GM12878 (cell line): ENCODE measurements around the gene MYD88. TPM values are rescaled to one million over a fixed set of nuclear protein-coding genes. Genes with fewer than 3 reads are reported as not detected.

Source experiments
- CREM ChIP-seq: IDR thresholded peaks from 2 replicates; pipeline ENCODE4 v1.6.1; 2014; ENCODE audit warnings: antibody characterized with exemption, low read depth
- HCFC1 ChIP-seq: fragments of 150-350 bp; IDR thresholded peaks from 2 replicates; pipeline ENCODE4 v1.6.1; 2014; ENCODE audit warnings: low read length
- IRF4 ChIP-seq: IDR thresholded peaks from 2 replicates; pipeline ENCODE4 v1.6.1; 2011; ENCODE audit warnings: low read depth, low read length
- KDM1A ChIP-seq: fragments of 200-600 bp; sonication (generic); IDR thresholded peaks from 2 replicates; pipeline ENCODE4 v1.6.1; 2016; ENCODE audit warnings: borderline replicate concordance
- KLF5 ChIP-seq: fragments of 450-650 bp; IDR thresholded peaks from 2 replicates; pipeline ENCODE4 v1.6.1; 2014; ENCODE audit warnings: mild to moderate bottlenecking; ENCODE audit not compliant: partially characterized antibody
- MEF2B ChIP-seq: fragments of 450-650 bp; IDR thresholded peaks from 2 replicates; pipeline ENCODE4 v1.6.1; 2018; ENCODE audit warnings: mild to moderate bottlenecking, moderate library complexity; ENCODE audit not compliant: partially characterized antibody, poor library complexity, severe bottlenecking
- NFXL1 ChIP-seq: fragments of 450-650 bp; IDR thresholded peaks from 2 replicates; pipeline ENCODE4 v1.6.1; 2017; ENCODE audit warnings: antibody characterized with exemption, mild to moderate bottlenecking, borderline replicate concordance
- NR2C1 ChIP-seq: fragments of 450-650 bp; IDR thresholded peaks from 2 replicates; pipeline ENCODE4 v1.6.1; 2017; ENCODE audit warnings: antibody characterized with exemption, mild to moderate bottlenecking, moderate library complexity
- NR2C2 ChIP-seq: IDR thresholded peaks from 2 replicates; pipeline ENCODE4 v1.6.1; 2011; ENCODE audit warnings: borderline replicate concordance, low read depth; ENCODE audit not compliant: control insufficient read depth, insufficient read length
- PAX8 ChIP-seq: fragments of 450-650 bp; IDR thresholded peaks from 2 replicates; pipeline ENCODE4 v1.6.1; 2017; ENCODE audit warnings: mild to moderate bottlenecking, moderate library complexity
- PML ChIP-seq: IDR thresholded peaks from 2 replicates; pipeline ENCODE4 v1.6.1; 2012; ENCODE audit warnings: low read length, inconsistent platforms
- SMAD5 ChIP-seq: IDR thresholded peaks from 2 replicates; pipeline ENCODE4 v1.6.1; 2016; ENCODE audit warnings: antibody characterized with exemption, low read depth
- SREBF1 ChIP-seq: IDR thresholded peaks from 2 replicates; pipeline ENCODE4 v1.6.1; 2012; ENCODE audit warnings: mild to moderate bottlenecking, low read length
- TAF1 ChIP-seq: IDR thresholded peaks from 2 replicates; pipeline ENCODE4 v1.6.1; 2011; ENCODE audit warnings: mild to moderate bottlenecking, low read depth, low read length, borderline replicate concordance
- ZNF207 ChIP-seq: fragments of 450-650 bp; IDR thresholded peaks from 2 replicates; pipeline ENCODE4 v1.6.1; 2014; ENCODE audit warnings: antibody characterized with exemption, mild to moderate bottlenecking, borderline replicate concordance
- ZNF384 ChIP-seq: IDR thresholded peaks from 2 replicates; pipeline ENCODE4 v1.6.1; 2012; ENCODE audit warnings: low read depth, mild to moderate bottlenecking, low read length, improper control_type of control experiment, borderline replicate concordance
- polyA plus RNA-seq, 11 experiments: library from polyadenylated mRNA; depleted of rRNA in 4 of 11; unstranded in 6 of 11; stranded (reverse) in 5 of 11; fragments of >200 nt; fragmentation: Nextera tagmentation in 4 of 11; fragmentation: Illumina TruSeq in 1 of 11; extraction: Ambion mirVana in 4 of 11; extraction: Trizol in 1 of 11; gene quantifications; 1 replicate in 1 of 11; 2 replicates in 10 of 11; pipeline versions ENCODE4 v1.2.1 to v1.2.3, GENCODE V29; 2011 to 2016; ENCODE audit warnings: inconsistent platforms in 2 of 11, missing spikeins in 2 of 11, low read depth in 1 of 11
- total RNA-seq, 4 experiments: library from RNA; depleted of rRNA in 3 of 4; stranded (reverse); fragments of >200 nt in 3 of 4; fragmentation: Illumina TruSeq in 1 of 4; extraction: Trizol in 1 of 4; gene quantifications; 2 replicates each; pipeline versions ENCODE4 v1.2.1 to v1.2.3, GENCODE V29; 2013 to 2021
- TF ChIP-seq, protein P1 (sequence below): fragments of 450-650 bp; IDR thresholded peaks from 2 replicates; pipeline ENCODE4 v1.6.1; 2014; ENCODE audit warnings: mild to moderate bottlenecking
- TF ChIP-seq, protein P2 (sequence below): fragments of 450-650 bp; IDR thresholded peaks from 2 replicates; pipeline ENCODE4 v1.6.1; 2018; ENCODE audit warnings: mild to moderate bottlenecking, low read depth, moderate library complexity; ENCODE audit not compliant: partially characterized antibody
- TF ChIP-seq, protein P3 (sequence below): fragments of 450-650 bp; IDR thresholded peaks from 2 replicates; pipeline ENCODE4 v1.6.1; 2017; ENCODE audit warnings: antibody characterized with exemption, mild to moderate bottlenecking, moderate library complexity
- TF ChIP-seq, protein P4 (sequence below): fragments of 450-650 bp; IDR thresholded peaks from 2 replicates; pipeline ENCODE4 v1.6.1; 2017; ENCODE audit warnings: low read depth, mild to moderate bottlenecking, moderate library complexity
- TF ChIP-seq, protein P5 (sequence below): IDR thresholded peaks from 2 replicates; pipeline ENCODE4 v1.6.1; 2012; ENCODE audit warnings: mild to moderate bottlenecking, low read depth, low read length

The MYD88 gene
- total and polyA plus RNA-seq, 10 of the 15 experiments (the other 5 are each of a cell fraction or from before 2014, with no cell fraction given) = 5.5 to 84.8 (median 67.5) TPM

DNA sequence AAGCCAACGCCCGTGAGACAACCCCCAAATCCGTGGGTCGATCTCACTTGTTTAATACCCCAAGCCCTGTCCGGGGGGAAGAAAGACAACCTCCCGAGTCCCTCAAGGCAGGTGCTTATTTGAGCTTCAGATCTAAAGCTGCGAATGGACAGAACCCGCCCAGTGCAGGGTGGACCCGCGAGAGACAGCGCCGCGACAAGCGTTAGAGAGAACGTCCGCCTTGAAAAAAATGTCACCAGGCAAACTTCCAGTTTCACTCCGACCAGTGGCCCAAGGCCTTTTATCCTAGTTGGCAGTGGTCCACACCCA, 26.1 kb downstream of the MYD88 start (continued):
- no peak for TF ChIP-seq NFXL1
- TF ChIP-seq, protein P1, sequence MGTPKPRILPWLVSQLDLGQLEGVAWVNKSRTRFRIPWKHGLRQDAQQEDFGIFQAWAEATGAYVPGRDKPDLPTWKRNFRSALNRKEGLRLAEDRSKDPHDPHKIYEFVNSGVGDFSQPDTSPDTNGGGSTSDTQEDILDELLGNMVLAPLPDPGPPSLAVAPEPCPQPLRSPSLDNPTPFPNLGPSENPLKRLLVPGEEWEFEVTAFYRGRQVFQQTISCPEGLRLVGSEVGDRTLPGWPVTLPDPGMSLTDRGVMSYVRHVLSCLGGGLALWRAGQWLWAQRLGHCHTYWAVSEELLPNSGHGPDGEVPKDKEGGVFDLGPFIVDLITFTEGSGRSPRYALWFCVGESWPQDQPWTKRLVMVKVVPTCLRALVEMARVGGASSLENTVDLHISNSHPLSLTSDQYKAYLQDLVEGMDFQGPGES = no peak
- TF ChIP-seq, protein P2, sequence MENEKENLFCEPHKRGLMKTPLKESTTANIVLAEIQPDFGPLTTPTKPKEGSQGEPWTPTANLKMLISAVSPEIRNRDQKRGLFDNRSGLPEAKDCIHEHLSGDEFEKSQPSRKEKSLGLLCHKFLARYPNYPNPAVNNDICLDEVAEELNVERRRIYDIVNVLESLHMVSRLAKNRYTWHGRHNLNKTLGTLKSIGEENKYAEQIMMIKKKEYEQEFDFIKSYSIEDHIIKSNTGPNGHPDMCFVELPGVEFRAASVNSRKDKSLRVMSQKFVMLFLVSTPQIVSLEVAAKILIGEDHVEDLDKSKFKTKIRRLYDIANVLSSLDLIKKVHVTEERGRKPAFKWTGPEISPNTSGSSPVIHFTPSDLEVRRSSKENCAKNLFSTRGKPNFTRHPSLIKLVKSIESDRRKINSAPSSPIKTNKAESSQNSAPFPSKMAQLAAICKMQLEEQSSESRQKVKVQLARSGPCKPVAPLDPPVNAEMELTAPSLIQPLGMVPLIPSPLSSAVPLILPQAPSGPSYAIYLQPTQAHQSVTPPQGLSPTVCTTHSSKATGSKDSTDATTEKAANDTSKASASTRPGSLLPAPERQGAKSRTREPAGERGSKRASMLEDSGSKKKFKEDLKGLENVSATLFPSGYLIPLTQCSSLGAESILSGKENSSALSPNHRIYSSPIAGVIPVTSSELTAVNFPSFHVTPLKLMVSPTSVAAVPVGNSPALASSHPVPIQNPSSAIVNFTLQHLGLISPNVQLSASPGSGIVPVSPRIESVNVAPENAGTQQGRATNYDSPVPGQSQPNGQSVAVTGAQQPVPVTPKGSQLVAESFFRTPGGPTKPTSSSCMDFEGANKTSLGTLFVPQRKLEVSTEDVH = no peak
- no peak for TF ChIP-seq CREM
- TF ChIP-seq SREBF1 = no peak
- TF ChIP-seq, protein P3, sequence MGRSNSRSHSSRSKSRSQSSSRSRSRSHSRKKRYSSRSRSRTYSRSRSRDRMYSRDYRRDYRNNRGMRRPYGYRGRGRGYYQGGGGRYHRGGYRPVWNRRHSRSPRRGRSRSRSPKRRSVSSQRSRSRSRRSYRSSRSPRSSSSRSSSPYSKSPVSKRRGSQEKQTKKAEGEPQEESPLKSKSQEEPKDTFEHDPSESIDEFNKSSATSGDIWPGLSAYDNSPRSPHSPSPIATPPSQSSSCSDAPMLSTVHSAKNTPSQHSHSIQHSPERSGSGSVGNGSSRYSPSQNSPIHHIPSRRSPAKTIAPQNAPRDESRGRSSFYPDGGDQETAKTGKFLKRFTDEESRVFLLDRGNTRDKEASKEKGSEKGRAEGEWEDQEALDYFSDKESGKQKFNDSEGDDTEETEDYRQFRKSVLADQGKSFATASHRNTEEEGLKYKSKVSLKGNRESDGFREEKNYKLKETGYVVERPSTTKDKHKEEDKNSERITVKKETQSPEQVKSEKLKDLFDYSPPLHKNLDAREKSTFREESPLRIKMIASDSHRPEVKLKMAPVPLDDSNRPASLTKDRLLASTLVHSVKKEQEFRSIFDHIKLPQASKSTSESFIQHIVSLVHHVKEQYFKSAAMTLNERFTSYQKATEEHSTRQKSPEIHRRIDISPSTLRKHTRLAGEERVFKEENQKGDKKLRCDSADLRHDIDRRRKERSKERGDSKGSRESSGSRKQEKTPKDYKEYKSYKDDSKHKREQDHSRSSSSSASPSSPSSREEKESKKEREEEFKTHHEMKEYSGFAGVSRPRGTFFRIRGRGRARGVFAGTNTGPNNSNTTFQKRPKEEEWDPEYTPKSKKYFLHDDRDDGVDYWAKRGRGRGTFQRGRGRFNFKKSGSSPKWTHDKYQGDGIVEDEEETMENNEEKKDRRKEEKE = no peak
- no peak for TF ChIP-seq KDM1A
- 0 out of 2 replicates have a peak, but pooled peaks have one; percentile 49 for TF ChIP-seq ZNF207
- peak; percentile 58 for TF ChIP-seq ZNF384
- TF ChIP-seq TAF1 = peak; percentile 58; the same call in 1 of the 2 replicates
- TF ChIP-seq NR2C2 = no peak
- no peak for TF ChIP-seq PAX8
- no peak for TF ChIP-seq NR2C1
- TF ChIP-seq MEF2B = no peak
- TF ChIP-seq SMAD5 = peak; percentile 77
- no peak for TF ChIP-seq PML
- TF ChIP-seq, protein P4, sequence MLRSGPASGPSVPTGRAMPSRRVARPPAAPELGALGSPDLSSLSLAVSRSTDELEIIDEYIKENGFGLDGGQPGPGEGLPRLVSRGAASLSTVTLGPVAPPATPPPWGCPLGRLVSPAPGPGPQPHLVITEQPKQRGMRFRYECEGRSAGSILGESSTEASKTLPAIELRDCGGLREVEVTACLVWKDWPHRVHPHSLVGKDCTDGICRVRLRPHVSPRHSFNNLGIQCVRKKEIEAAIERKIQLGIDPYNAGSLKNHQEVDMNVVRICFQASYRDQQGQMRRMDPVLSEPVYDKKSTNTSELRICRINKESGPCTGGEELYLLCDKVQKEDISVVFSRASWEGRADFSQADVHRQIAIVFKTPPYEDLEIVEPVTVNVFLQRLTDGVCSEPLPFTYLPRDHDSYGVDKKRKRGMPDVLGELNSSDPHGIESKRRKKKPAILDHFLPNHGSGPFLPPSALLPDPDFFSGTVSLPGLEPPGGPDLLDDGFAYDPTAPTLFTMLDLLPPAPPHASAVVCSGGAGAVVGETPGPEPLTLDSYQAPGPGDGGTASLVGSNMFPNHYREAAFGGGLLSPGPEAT = no peak; the same call in 1 of the 2 replicates
- no peak for TF ChIP-seq KLF5
- TF ChIP-seq IRF4 = no peak
- TF ChIP-seq, protein P5, sequence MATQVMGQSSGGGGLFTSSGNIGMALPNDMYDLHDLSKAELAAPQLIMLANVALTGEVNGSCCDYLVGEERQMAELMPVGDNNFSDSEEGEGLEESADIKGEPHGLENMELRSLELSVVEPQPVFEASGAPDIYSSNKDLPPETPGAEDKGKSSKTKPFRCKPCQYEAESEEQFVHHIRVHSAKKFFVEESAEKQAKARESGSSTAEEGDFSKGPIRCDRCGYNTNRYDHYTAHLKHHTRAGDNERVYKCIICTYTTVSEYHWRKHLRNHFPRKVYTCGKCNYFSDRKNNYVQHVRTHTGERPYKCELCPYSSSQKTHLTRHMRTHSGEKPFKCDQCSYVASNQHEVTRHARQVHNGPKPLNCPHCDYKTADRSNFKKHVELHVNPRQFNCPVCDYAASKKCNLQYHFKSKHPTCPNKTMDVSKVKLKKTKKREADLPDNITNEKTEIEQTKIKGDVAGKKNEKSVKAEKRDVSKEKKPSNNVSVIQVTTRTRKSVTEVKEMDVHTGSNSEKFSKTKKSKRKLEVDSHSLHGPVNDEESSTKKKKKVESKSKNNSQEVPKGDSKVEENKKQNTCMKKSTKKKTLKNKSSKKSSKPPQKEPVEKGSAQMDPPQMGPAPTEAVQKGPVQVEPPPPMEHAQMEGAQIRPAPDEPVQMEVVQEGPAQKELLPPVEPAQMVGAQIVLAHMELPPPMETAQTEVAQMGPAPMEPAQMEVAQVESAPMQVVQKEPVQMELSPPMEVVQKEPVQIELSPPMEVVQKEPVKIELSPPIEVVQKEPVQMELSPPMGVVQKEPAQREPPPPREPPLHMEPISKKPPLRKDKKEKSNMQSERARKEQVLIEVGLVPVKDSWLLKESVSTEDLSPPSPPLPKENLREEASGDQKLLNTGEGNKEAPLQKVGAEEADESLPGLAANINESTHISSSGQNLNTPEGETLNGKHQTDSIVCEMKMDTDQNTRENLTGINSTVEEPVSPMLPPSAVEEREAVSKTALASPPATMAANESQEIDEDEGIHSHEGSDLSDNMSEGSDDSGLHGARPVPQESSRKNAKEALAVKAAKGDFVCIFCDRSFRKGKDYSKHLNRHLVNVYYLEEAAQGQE = no peak
- no peak for TF ChIP-seq HCFC1
